Measurements from ENCODE around the gene MFSD6.

MFSD6 gene

GRCh38 chr2:190435031-190435670, 27.0 kb downstream of the MFSD6 start:
- DNase-seq (ENCODE audit: extremely low read depth in 1 of 2, low read depth in 1 of 2) = no peak

DNA sequence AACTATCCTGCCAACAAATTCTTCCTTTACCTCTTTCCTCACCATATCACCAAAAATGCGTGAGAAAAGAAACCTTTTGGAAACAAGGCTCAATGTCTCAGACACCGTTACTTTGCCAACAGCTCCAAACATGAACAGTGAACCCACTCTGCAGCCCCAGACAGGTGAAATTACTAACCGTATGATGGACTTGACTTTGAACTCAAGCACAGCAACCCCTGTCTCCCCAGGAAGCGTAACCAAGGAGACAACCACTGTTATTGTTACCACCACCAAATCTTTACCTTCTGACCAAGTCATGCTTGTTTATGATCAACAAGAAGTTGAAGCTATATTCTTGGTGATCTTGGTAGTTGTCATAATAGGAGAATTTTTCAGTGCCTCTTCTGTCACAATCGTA, 28.4 kb downstream of the MFSD6 start:
- DNase-seq (ENCODE audit: extremely low read depth in 1 of 2, low read depth in 1 of 2) = no peak

DNA sequence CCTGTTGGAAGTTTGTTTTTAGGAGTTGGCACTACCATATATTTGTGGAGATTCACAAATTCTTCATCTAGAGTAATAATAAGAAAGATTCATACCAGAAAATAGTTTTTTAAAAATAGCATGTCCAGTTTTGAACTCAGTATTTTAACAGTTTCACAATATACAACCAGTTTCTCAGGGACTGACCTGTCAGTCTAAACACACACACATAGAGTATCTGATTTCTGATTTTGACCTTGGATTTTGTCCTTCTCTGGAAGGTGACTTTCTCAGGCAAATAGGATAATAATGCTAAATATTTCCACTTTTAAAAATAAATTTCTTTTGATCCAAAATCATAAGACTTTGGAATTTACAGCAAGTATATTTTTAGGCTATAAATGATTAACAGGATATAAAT, 32.0 kb downstream of the MFSD6 start:
- DNase-seq (ENCODE audit: extremely low read depth in 1 of 2, low read depth in 1 of 2) = no peak

DNA sequence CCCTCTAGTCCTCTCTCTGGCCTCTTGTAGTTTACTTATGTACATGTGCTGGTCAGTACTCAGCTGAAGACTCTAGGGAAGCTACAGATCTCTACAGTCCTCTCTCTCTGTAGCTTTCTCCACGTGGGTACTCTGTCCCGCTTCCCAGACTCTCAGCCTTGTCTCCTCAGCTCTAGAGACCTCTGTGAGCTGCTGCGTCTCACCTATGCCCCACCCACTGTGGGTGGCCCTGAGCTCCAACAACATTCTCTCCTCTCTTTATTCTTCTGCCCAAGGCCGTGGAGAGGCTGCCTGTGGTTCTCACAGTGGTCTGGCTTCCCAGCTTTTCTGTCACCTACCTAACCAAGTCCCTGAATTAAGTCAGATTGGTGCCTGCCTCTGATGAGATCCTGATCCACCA, 33.4 kb downstream of the MFSD6 start:
- no peak for DNase-seq (ENCODE audit: extremely low read depth in 1 of 2, low read depth in 1 of 2)

DNA sequence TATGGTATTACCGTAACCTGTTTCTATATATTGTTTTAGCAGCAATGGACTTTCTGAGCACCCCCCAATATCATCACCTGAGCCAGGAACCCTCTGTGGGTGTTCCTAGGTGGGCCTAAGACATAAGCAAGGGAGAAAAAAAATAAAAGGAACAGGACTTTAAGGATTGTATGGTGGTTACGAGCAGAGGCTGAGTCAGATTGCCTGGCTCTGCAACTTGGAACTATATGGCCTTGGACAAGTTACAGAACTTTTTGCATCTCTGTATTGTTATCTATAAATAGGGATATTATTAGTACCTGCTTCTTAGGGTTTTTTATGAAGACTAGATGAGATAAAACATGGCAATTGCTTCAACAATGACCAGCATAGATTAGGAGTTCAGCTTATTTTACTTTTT, 34.9 kb downstream of the MFSD6 start:
- DNase-seq (ENCODE audit: extremely low read depth in 1 of 2, low read depth in 1 of 2) = no peak

DNA sequence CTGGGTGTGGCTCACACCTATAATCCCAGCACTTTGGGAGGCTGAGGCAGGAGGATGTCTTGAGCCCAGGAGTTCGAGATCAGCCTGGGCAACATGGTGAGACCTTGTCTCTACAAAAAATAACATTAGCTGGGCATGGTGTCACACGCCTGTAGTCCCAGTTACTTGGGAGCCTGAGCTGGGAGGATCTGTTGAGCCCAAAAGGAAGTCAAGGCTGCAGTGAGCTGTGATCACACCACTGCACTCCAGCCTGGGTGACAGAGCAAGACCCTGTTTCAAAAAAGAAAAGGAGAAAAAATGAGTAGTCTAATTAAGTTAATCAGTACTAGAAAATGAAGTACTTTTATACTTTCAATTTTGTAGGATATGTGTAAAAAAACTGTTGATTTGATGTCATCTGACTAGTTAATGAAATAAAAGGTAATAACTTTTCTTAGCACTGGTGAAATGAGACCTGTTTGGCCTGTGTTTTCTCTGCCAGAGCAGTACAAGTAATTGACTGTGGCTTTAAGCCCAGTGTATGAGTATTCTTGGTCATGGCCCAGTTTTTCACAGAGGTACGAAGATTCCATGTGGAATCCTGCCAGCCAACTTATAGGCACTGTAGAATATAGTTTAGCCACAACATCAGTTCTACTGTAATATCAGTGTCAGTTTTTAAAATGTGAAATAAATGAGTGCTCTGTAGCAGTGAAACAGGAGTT, 35.8 kb downstream of the MFSD6 start:
- no peak for DNase-seq (ENCODE audit: extremely low read depth in 1 of 2, low read depth in 1 of 2)

GRCh38 chr2:190444976-190445375, 36.8 kb downstream of the MFSD6 start:
- DNase-seq (ENCODE audit: extremely low read depth in 1 of 2, low read depth in 1 of 2) = no peak

GRCh38 chr2:190446193-190446592, 38.0 kb downstream of the MFSD6 start:
- no peak for DNase-seq (ENCODE audit: extremely low read depth in 1 of 2, low read depth in 1 of 2)

- DNase-seq (ENCODE audit: extremely low read depth in 1 of 2, low read depth in 1 of 2) = no peak
Measured at GRCh38 chr2:190446750-190447516, 38.8 kb downstream of the MFSD6 start.

GRCh38 chr2:190447766-190448165, 39.6 kb downstream of the MFSD6 start:
- DNase-seq (ENCODE audit: extremely low read depth in 1 of 2, low read depth in 1 of 2) = no peak

DNA sequence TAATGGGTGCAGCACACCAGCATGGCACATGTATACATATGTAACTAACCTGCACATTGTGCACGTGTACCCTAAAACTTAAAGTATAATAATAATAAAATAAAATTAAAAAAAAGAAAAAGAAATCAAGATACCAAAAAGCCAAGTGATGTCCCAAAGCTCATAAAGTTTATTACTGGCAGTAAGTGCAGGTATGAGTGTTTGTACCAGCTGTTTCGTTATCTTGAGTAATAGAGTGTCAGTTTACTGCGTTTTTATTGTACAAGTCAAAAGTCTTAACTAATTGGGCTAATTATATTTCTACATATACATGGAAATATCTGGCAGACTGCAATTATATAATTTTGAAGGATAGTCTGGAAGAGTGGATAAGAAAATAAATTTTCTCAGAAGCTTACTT, 41.8 kb downstream of the MFSD6 start:
- no peak for DNase-seq (ENCODE audit: extremely low read depth in 1 of 2, low read depth in 1 of 2)

DNA sequence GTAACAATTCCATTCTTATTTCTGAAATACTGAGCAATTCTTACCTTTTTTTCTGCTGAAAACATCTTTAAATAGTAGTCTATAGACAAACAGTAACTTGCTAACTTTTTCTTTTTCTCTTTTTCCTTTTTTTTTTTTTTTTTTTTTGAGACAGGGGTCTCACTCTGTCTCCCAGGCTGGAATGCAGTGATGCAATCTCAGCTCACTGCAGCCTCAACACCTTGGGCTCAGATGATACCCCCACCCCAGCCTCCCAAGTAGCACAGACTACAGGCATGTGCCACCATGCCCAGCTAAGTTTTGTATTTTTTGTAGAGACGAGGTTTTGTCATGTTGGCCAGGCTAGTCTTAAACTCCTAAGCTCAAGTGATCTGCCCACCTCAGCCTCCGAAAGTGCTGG, 42.2 kb downstream of the MFSD6 start:
- DNase-seq (ENCODE audit: extremely low read depth in 1 of 2, low read depth in 1 of 2) = no peak

GRCh38 chr2:190451561-190452176, 43.5 kb downstream of the MFSD6 start:
- no peak for DNase-seq (ENCODE audit: extremely low read depth in 1 of 2, low read depth in 1 of 2)

DNA sequence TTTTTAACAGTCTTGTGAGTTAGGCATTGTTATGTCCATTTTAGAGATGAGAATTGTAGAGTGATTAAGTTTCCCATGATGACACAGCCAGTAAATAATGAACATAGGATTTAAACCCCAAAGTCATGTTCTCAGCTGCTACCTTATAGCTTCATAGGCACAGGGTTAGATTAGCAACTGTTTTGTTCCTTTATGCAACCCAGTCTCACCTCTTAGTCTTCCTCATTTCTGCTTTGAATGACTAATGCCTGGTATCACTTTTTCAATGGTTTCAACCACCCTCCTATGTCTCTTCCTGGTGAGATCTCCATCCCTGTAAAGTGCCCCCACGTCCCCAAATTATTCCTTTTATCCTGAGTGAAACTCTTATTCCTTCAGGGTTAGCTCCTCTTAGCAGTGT, 44.3 kb downstream of the MFSD6 start:
- DNase-seq (ENCODE audit: extremely low read depth in 1 of 2, low read depth in 1 of 2) = no peak

GRCh38 chr2:190454795-190455194, 46.6 kb downstream of the MFSD6 start:
- DNase-seq (ENCODE audit: extremely low read depth in 1 of 2, low read depth in 1 of 2) = no peak

DNA sequence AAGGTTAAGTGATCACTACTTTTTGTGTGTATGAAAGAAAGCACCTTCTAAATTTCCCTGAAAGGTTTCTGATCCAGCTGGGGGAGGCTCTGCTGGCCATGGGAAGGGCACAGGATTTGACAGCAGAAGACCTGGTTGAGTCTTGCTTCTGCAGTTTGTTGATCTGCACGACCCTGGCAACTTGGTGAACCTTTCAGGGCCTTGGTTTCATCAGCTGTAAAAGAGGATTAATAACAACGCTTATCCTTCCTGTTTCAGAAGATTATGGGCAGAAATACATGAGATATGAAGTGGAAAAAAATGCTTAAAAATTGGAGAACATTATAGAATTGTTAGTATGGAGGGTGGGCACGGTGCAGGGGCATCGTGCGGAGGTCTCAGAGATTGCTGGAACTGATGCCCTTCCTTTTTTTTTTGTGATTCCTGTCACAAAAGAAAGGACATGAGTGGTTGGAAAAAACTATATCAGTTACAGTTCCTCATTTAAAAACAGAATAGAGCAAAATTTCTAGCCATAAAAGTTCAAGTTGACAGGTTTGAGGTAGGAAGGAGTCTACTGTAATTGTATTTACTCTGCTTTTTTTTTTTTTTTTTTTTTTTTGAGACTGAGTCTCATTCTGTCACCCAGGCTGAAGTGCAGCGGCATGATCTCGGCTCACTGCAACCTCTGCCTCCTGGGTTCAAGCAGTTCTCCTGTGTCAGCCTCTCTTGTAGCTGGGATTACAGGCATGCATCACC, 47.4 kb downstream of the MFSD6 start:
- DNase-seq (ENCODE audit: extremely low read depth in 1 of 2, low read depth in 1 of 2) = no peak

- DNase-seq (ENCODE audit: extremely low read depth in 1 of 2, low read depth in 1 of 2) = no peak
Measured at GRCh38 chr2:190456833-190457232, 48.7 kb downstream of the MFSD6 start.

- DNase-seq (ENCODE audit: extremely low read depth in 1 of 2, low read depth in 1 of 2) = no peak
Measured at GRCh38 chr2:190457256-190457655, 49.1 kb downstream of the MFSD6 start.

- DNase-seq (ENCODE audit: extremely low read depth in 1 of 2, low read depth in 1 of 2) = no peak
Measured at GRCh38 chr2:190458352-190459107, 50.4 kb downstream of the MFSD6 start.

DNA sequence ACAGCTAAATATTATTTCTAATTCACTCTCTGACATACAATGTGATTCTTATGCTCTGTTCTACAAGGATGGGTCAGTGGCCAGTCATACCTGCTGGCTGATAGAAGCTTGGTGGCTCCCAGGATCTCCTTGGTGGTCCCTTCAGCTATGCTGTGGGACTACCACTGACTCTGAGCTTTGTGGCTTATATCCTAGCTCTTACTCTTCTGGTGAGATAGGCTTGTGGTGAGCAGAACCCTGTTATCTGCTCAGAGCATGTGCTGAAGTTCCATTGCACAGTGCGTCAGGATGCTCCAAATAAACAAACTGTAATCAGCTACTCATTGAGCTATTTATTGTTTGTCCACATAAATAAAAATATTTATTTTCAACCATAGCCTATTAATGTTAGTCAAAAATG, 51.7 kb downstream of the MFSD6 start:
- no peak for DNase-seq (ENCODE audit: extremely low read depth in 1 of 2, low read depth in 1 of 2)
